Fibroblast of pulmonary artery (primary cell): ENCODE results near the gene LBP.
"Not testable (repeated sequence)": the region's sequence is repeated elsewhere in the genome, so short reads cannot be mapped to it uniquely, and the experiment has no call there.

ENCODE experiments used
- DNase-seq: peaks from one replicate; pipeline ENCODE4 v3.0.0-alpha.2; 2010; ENCODE audit warnings: low read depth
- H3K4me3 ChIP-seq: replicated peaks from 2 replicates; pipeline ENCODE4 v1.5.1; 2011; ENCODE audit warnings: low read depth, mild to moderate bottlenecking, control low read depth, low read length, moderate library complexity
- CTCF ChIP-seq: IDR thresholded peaks from 2 replicates; pipeline ENCODE4 v1.5.1; 2011; ENCODE audit warnings: mild to moderate bottlenecking, control low read depth, low read length, inconsistent platforms; ENCODE audit errors: missing control alignments

Gene LBP

GRCh38 chr20:38308447-38308846 lies 37.8 kb upstream of the LBP start:
- no peak overlapping the region for H3K4me3 ChIP-seq
- TF ChIP-seq CTCF = no peak
- no peak for DNase-seq

GRCh38 chr20:38311091-38311490 lies 35.2 kb upstream of the LBP start:
- DNase-seq = no peak
- H3K4me3 ChIP-seq = no peak overlapping the region
- TF ChIP-seq CTCF = no peak

- no peak for DNase-seq
- TF ChIP-seq CTCF = no peak
- H3K4me3 ChIP-seq = no peak overlapping the region
These were observed 34.8 kb upstream of the LBP start for GRCh38 chr20:38311491-38311890.

GRCh38 chr20:38313676-38314075 lies 32.6 kb upstream of the LBP start:
- TF ChIP-seq CTCF = no peak
- H3K4me3 ChIP-seq = no peak overlapping the region
- DNase-seq = no peak

- not testable (repeated sequence) for H3K4me3 ChIP-seq, DNase-seq
These were observed 31.9 kb upstream of the LBP start for GRCh38 chr20:38314350-38314749.

- peak; percentile 25 for TF ChIP-seq CTCF
- no peak overlapping the region for H3K4me3 ChIP-seq
- peak; percentile 45 for DNase-seq
These were observed 30.9 kb upstream of the LBP start for GRCh38 chr20:38315290-38315966.

- no peak overlapping the region for H3K4me3 ChIP-seq
- no peak for TF ChIP-seq CTCF
- no peak for DNase-seq
These were observed 29.9 kb upstream of the LBP start for GRCh38 chr20:38316341-38316740.

GRCh38 chr20:38317422-38317821 lies 28.9 kb upstream of the LBP start:
- no peak for DNase-seq
- TF ChIP-seq CTCF = no peak
- H3K4me3 ChIP-seq = no peak overlapping the region
